Upper lobe of left lung (tissue), 4 donors: ENCODE results near the gene CBR4.

Experiments used
- CTCF ChIP-seq, 6 experiments: fragments of 450-650 bp in 4 of 6; fragments of 200-600 bp in 2 of 6; sonication (generic) in 2 of 6; IDR thresholded peaks; one replicate each; pipeline ENCODE4 v1.5.1; 2016 to 2019; ENCODE audit warnings: antibody characterized with exemption in 6 of 6
- POLR2A ChIP-seq, 4 donors: fragments of 450-650 bp; IDR thresholded peaks; one replicate each; pipeline ENCODE4 v1.5.1; 2016 to 2017; ENCODE audit warnings: antibody characterized with exemption in 4 of 4, mild to moderate bottlenecking in 2 of 4

- no peak for TF ChIP-seq POLR2A (IDR thresholded peaks at IDR 0.05)
- no peak for TF ChIP-seq CTCF (IDR thresholded peaks at IDR 0.05)
Observed at GRCh38 chr4:169047956-169048355, 37.9 kb upstream of the CBR4 start.
